ENCODE data around the gene RHOT2. TPM values are rescaled to one million over a fixed set of nuclear protein-coding genes. Genes with fewer than 3 reads are reported as not detected.

The RHOT2 gene
- total and polyA plus RNA-seq, 2 of the 8 experiments (the other 6 are each of a cell fraction or from before 2014, with no cell fraction given), result 149 to 194 TPM

DNA sequence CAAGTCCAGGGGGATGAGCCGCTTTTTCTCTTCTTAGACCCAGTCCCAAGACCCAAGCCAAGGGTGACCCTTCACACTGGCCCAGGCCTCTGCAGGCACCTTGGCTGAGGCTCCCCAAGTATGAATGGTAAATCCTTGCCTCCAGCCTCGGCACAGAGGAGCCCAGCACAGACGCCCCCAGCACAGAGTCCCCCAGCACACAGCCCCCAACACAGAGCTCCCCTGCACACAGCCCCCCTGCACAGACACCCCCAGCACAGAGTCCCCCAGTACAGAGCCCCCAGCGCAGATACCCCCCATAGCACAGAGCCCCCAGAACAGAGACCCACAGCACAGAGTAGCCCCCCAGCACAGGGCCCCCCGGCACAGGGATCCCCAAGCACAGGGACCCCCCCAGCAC lies 27.3 kb upstream of the RHOT2 start:
- H3K27me3 ChIP-seq (replicated peaks in 1 of 4; ENCODE audit: control insufficient read depth in 3 of 4, extremely low read depth in 1 of 4, insufficient read depth in 3 of 4, low read length in 3 of 4), result peaks cover 0 to 5% (median 1%) of the 10 kb centered on the region in 4 experiments; a peak in 2 of 7 replicates
- H3K18ac ChIP-seq (ENCODE audit: extremely low read depth, low read length), result no peak overlapping the region; the same call in 1 of the 2 replicates
- no peak for FAIRE-seq
- no peaks in the 10 kb centered on the region for H3K9me3 ChIP-seq (ENCODE audit: insufficient read depth in 2 of 2, low read depth in 1 of 2, low read length in 1 of 2)
- no peak overlapping the region for H2BK15ac ChIP-seq (ENCODE audit: low read length)
- H3K4me3 ChIP-seq (ENCODE audit: extremely low read depth in 1 of 4, insufficient read depth in 2 of 4, low read depth in 3 of 4, low read length in 4 of 4), result peak overlapping the region in 1 of 4 experiments; percentile 88; a peak in 2 of 8 replicates
- no peak overlapping the region for H3K27ac ChIP-seq (ENCODE audit: low read depth, low read length)
- H3K4me2 ChIP-seq (ENCODE audit: insufficient read depth in 1 of 2, low read depth in 2 of 2, low read length in 2 of 2), result no peak overlapping the region; a peak in 1 of 4 replicates
- no peaks in the 10 kb centered on the region for H3K36me3 ChIP-seq (ENCODE audit: control insufficient read depth in 2 of 4, insufficient read depth in 4 of 4, low read length in 3 of 4)
- H2AFZ ChIP-seq (ENCODE audit: low read length), result no peak overlapping the region
- ChIA-PET CTCF (ENCODE audit: partially characterized antibody) (no interaction called here), POLR2A (ENCODE audit: partially characterized antibody) (interaction anchor here (1.1 to 2.6 kb wide), 2 partner anchors 10 to 35 kb away, joined by 3 to 10 read pairs; partner anchors contain the start of genes RHBDL1 and WFIKKN1)
- no peak overlapping the region for H3K9ac ChIP-seq (replicated peaks in 1 of 4; ENCODE audit: extremely low read depth in 1 of 4, low read depth in 3 of 4, low read length in 3 of 4)
- DNase-seq (ENCODE audit: low read depth in 1 of 2, low spot score in 2 of 2), result no peak
- no peak overlapping the region for H3K14ac ChIP-seq (ENCODE audit: insufficient read length)
- no peak overlapping the region for H4K5ac ChIP-seq (ENCODE audit: insufficient read length, low read depth, low read length)
- H3K23me2 ChIP-seq (ENCODE audit: low read depth, low read length), result peaks cover 11% of the 10 kb centered on the region; the same call in 1 of the 2 replicates
- no peak overlapping the region; the same call in 1 of the 2 replicates for H2AK5ac ChIP-seq (ENCODE audit: low read depth, low read length)
- H2BK5ac ChIP-seq (ENCODE audit: low read depth, low read length), result no peak overlapping the region
- H3K23ac ChIP-seq (ENCODE audit: insufficient read length), result no peak overlapping the region
- no peaks in the 10 kb centered on the region; the same call in 1 of the 2 replicates for H3K79me1 ChIP-seq (ENCODE audit: low read depth, low read length)
- no peak overlapping the region for H3K56ac ChIP-seq (replicated peaks; ENCODE audit: insufficient read length, low read depth, low read length)
- 0 out of 2 replicates have a peak overlapping the region, but pooled peaks have one; percentile 68 for H4K8ac ChIP-seq (ENCODE audit: extremely low read depth, insufficient read depth, low read length)
- no peak overlapping the region for H2BK20ac ChIP-seq (ENCODE audit: low read length)
- no peak overlapping the region for H2BK12ac ChIP-seq (ENCODE audit: low read depth, low read length)
- H4K20me1 ChIP-seq (replicated peaks in 1 of 2; ENCODE audit: control insufficient read depth in 1 of 2, insufficient read depth in 2 of 2, low read length in 2 of 2), result no peaks in the 10 kb centered on the region
- H3K4me1 ChIP-seq (replicated peaks in 1 of 4; ENCODE audit: control insufficient read depth in 3 of 4, insufficient read depth in 4 of 4, low read length in 3 of 4), result peaks cover 0 to 29% (median 22%) of the 10 kb centered on the region in 4 experiments; a peak in 6 of 7 replicates
- WGBS, 2 experiments (ENCODE audit: extremely low coverage in 1 of 2, insufficient coverage in 1 of 2, insufficient read length in 1 of 2, insufficient replicate concordance in 2 of 2, low coverage in 1 of 2, low lambda C conversion rate in 2 of 2, missing lambda C conversion rate in 1 of 2), result 95% methylated on average over 3 of the region's 5 CpGs; no CpG with 5 or more reads in 1 of the 2 experiments
- H3K4ac ChIP-seq (replicated peaks; ENCODE audit: insufficient read length, low read depth, low read length), result no peak overlapping the region
- H3K79me2 ChIP-seq (ENCODE audit: control insufficient read depth in 1 of 2, insufficient read depth in 2 of 2, low read length in 2 of 2), result peaks cover 0 to 3% of the 10 kb centered on the region in 2 experiments; a peak in 1 of 4 replicates
- no peak overlapping the region for H2BK120ac ChIP-seq (replicated peaks; ENCODE audit: low read depth, low read length)
- no peak overlapping the region for H4K91ac ChIP-seq (replicated peaks; ENCODE audit: insufficient read length, low read length)
- TF ChIP-seq EGR1 (IDR thresholded peaks at IDR 0.05; ENCODE audit: borderline replicate concordance, low read depth, low read length) (no peak), HDAC2 (IDR thresholded peaks at IDR 0.05; ENCODE audit: borderline replicate concordance in 1 of 2, low read depth in 2 of 2, low read length in 2 of 2) (no peak), SP4 (IDR thresholded peaks at IDR 0.05; ENCODE audit: low read length) (no peak), SUZ12 (IDR thresholded peaks at IDR 0.05; ENCODE audit: low read length) (no peak)
- TF ChIP-seq, protein P1, sequence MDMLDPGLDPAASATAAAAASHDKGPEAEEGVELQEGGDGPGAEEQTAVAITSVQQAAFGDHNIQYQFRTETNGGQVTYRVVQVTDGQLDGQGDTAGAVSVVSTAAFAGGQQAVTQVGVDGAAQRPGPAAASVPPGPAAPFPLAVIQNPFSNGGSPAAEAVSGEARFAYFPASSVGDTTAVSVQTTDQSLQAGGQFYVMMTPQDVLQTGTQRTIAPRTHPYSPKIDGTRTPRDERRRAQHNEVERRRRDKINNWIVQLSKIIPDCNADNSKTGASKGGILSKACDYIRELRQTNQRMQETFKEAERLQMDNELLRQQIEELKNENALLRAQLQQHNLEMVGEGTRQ (IDR thresholded peaks at IDR 0.05; ENCODE audit: low read length), result no peak
- TF ChIP-seq, protein P2, sequence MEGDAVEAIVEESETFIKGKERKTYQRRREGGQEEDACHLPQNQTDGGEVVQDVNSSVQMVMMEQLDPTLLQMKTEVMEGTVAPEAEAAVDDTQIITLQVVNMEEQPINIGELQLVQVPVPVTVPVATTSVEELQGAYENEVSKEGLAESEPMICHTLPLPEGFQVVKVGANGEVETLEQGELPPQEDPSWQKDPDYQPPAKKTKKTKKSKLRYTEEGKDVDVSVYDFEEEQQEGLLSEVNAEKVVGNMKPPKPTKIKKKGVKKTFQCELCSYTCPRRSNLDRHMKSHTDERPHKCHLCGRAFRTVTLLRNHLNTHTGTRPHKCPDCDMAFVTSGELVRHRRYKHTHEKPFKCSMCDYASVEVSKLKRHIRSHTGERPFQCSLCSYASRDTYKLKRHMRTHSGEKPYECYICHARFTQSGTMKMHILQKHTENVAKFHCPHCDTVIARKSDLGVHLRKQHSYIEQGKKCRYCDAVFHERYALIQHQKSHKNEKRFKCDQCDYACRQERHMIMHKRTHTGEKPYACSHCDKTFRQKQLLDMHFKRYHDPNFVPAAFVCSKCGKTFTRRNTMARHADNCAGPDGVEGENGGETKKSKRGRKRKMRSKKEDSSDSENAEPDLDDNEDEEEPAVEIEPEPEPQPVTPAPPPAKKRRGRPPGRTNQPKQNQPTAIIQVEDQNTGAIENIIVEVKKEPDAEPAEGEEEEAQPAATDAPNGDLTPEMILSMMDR (IDR thresholded peaks at IDR 0.05; ENCODE audit: control extremely low read depth in 1 of 3, insufficient read depth in 1 of 3, low read depth in 1 of 3, low read length in 3 of 3), result no peak
- TF ChIP-seq, protein P3, sequence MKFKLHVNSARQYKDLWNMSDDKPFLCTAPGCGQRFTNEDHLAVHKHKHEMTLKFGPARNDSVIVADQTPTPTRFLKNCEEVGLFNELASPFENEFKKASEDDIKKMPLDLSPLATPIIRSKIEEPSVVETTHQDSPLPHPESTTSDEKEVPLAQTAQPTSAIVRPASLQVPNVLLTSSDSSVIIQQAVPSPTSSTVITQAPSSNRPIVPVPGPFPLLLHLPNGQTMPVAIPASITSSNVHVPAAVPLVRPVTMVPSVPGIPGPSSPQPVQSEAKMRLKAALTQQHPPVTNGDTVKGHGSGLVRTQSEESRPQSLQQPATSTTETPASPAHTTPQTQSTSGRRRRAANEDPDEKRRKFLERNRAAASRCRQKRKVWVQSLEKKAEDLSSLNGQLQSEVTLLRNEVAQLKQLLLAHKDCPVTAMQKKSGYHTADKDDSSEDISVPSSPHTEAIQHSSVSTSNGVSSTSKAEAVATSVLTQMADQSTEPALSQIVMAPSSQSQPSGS (IDR thresholded peaks at IDR 0.05; ENCODE audit: low read length), result no peak

Measured in H1 (cell line).